ENCODE results near the gene DUSP9. TPM values are rescaled to one million over a fixed set of nuclear protein-coding genes. Genes with fewer than 3 reads are reported as not detected.

DUSP9 gene
- total RNA-seq, 1 donor from 2014 or later, result 0.21 TPM

GRCh38 chrX:153635388-153635787, 11.6 kb upstream of the DUSP9 start:
- H3K27ac ChIP-seq, result no peak overlapping the region
- H3K9me3 ChIP-seq (ENCODE audit: low read depth), result no peaks in the 10 kb centered on the region
- H3K9me3 Mint-ChIP-seq, result peaks cover 27% of the 10 kb centered on the region
- H3K27me3 ChIP-seq, result peaks cover 10% of the 10 kb centered on the region
- no peak overlapping the region for H3K4me3 ChIP-seq
- no peak overlapping the region for H3K27ac Mint-ChIP-seq
- H3K79me2 ChIP-seq (ENCODE audit: low read depth), result no peaks in the 10 kb centered on the region
- H3K4me3 Mint-ChIP-seq, result no peak overlapping the region
- peaks cover 5% of the 10 kb centered on the region for H3K4me1 Mint-ChIP-seq
- no peak overlapping the region for H2AFZ ChIP-seq (replicated peaks)
- no peak overlapping the region for H3K4me2 ChIP-seq
- H3K36me3 ChIP-seq, result no peaks in the 10 kb centered on the region
- DNase-seq (ENCODE audit: low spot score), result no peak
- no peaks in the 10 kb centered on the region for H3F3A ChIP-seq (ENCODE audit: low read depth)
- H3K9ac ChIP-seq, result no peak overlapping the region
- TF ChIP-seq, protein P1, sequence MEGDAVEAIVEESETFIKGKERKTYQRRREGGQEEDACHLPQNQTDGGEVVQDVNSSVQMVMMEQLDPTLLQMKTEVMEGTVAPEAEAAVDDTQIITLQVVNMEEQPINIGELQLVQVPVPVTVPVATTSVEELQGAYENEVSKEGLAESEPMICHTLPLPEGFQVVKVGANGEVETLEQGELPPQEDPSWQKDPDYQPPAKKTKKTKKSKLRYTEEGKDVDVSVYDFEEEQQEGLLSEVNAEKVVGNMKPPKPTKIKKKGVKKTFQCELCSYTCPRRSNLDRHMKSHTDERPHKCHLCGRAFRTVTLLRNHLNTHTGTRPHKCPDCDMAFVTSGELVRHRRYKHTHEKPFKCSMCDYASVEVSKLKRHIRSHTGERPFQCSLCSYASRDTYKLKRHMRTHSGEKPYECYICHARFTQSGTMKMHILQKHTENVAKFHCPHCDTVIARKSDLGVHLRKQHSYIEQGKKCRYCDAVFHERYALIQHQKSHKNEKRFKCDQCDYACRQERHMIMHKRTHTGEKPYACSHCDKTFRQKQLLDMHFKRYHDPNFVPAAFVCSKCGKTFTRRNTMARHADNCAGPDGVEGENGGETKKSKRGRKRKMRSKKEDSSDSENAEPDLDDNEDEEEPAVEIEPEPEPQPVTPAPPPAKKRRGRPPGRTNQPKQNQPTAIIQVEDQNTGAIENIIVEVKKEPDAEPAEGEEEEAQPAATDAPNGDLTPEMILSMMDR (IDR thresholded peaks at IDR 0.05), result no peak
- TF ChIP-seq EZH2 (IDR thresholded peaks at IDR 0.05) (no peak), EZH2phosphoT487 (IDR thresholded peaks at IDR 0.05) (no peak)
- peaks cover 10% of the 10 kb centered on the region for H3K27me3 Mint-ChIP-seq (ENCODE audit: insufficient read depth, low read depth)
- no peaks in the 10 kb centered on the region for H3K4me1 ChIP-seq
- no peaks in the 10 kb centered on the region for H4K20me1 ChIP-seq (ENCODE audit: low read depth)
- H3K36me3 Mint-ChIP-seq, result no peaks in the 10 kb centered on the region

- no peak overlapping the region for H3K4me3 ChIP-seq
- no peak overlapping the region for H3K27ac ChIP-seq
- Mint-ChIP-seq H3K9me3 (peaks cover 24% of the 10 kb centered on the region), H3K36me3 (no peaks in the 10 kb centered on the region), H3K27ac (no peak overlapping the region), H3K27me3 (ENCODE audit: insufficient read depth, low read depth) (peaks cover 10% of the 10 kb centered on the region), H3K4me1 (peaks cover 7% of the 10 kb centered on the region), H3K4me3 (no peak overlapping the region)
- no peak overlapping the region for H2AFZ ChIP-seq (replicated peaks)
- no peak overlapping the region for H3K9ac ChIP-seq
- H4K20me1 ChIP-seq (ENCODE audit: low read depth), result no peaks in the 10 kb centered on the region
- no peaks in the 10 kb centered on the region for H3K79me2 ChIP-seq (ENCODE audit: low read depth)
- H3K27me3 ChIP-seq, result peaks cover 17% of the 10 kb centered on the region
- H3K4me1 ChIP-seq, result peaks cover 2% of the 10 kb centered on the region
- peak; percentile 67 for DNase-seq (ENCODE audit: low spot score)
- no peak for TF ChIP-seq EZH2 (IDR thresholded peaks at IDR 0.05)
- TF ChIP-seq, protein P1 (IDR thresholded peaks at IDR 0.05), result peak; percentile 53
- H3F3A ChIP-seq (ENCODE audit: low read depth), result no peaks in the 10 kb centered on the region
- no peaks in the 10 kb centered on the region for H3K9me3 ChIP-seq (ENCODE audit: low read depth)
- no peak overlapping the region for H3K4me2 ChIP-seq
- no peaks in the 10 kb centered on the region for H3K36me3 ChIP-seq
These were observed 11.0 kb upstream of the DUSP9 start for GRCh38 chrX:153635788-153636668.

GRCh38 chrX:153636716-153637115, 10.3 kb upstream of the DUSP9 start:
- no peak overlapping the region for H3K4me3 Mint-ChIP-seq

More at GRCh38 chrX:153636716-153637115, 10.3 kb upstream of the DUSP9 start:
- no peak overlapping the region for H3K27ac ChIP-seq
- no peaks in the 10 kb centered on the region for H3K79me2 ChIP-seq (ENCODE audit: low read depth)
- Mint-ChIP-seq H3K27me3 (ENCODE audit: insufficient read depth, low read depth) (peaks cover 11% of the 10 kb centered on the region), H3K4me1 (peaks cover 12% of the 10 kb centered on the region), H3K9me3 (peaks cover 22% of the 10 kb centered on the region), H3K27ac (no peak overlapping the region), H3K36me3 (no peaks in the 10 kb centered on the region)
- H3K36me3 ChIP-seq, result no peaks in the 10 kb centered on the region
- H3F3A ChIP-seq (ENCODE audit: low read depth), result peaks cover 5% of the 10 kb centered on the region
- H3K4me3 ChIP-seq, result no peak overlapping the region
- H3K9ac ChIP-seq, result no peak overlapping the region
- H2AFZ ChIP-seq (replicated peaks), result no peak overlapping the region
- H4K20me1 ChIP-seq (ENCODE audit: low read depth), result no peaks in the 10 kb centered on the region
- peaks cover 7% of the 10 kb centered on the region for H3K4me1 ChIP-seq
- no peak overlapping the region for H3K4me2 ChIP-seq
- DNase-seq (ENCODE audit: low spot score), result no peak
- H3K9me3 ChIP-seq (ENCODE audit: low read depth), result no peaks in the 10 kb centered on the region
- TF ChIP-seq, protein P1 (IDR thresholded peaks at IDR 0.05), result no peak
- TF ChIP-seq EZH2 (IDR thresholded peaks at IDR 0.05), result no peak
- no peak for TF ChIP-seq EZH2phosphoT487 (IDR thresholded peaks at IDR 0.05)
- H3K27me3 ChIP-seq, result peaks cover 24% of the 10 kb centered on the region
